Hippocampal formation (tissue), 2 donors: ENCODE measurements around the gene NRDC.
"Not testable (repeated sequence)": the region's sequence is repeated elsewhere in the genome, so short reads cannot be mapped to it uniquely, and the experiment has no call there.

Experiments
- DNase-seq, 2 donors: peaks; one replicate each; lab custom pipeline; 2025; lab: John Stamatoyannopoulos, UW

Gene NRDC

GRCh38 chr1:51897699-51898031, 19.1 kb upstream of the NRDC start:
- DNase-seq: no peak

DNA sequence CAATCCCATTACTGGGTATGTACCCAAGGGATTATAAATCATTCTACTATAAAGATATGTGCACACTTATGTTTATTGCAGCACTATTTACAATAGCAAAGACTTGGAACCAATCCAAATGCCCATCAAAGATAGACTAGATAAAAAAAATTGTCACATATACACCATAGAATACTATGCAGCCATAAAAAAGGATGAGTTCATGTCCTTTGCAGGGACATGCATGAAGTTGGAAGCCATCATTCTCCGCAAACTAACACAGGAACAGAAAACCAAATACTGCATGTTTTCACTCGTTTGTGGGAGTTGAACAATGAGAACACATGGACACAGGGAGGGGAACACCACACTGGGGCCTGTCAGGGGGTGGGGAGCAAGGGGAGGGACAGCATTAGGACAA, 16.2 kb upstream of the NRDC start:
- not testable (repeated sequence) for DNase-seq

DNA sequence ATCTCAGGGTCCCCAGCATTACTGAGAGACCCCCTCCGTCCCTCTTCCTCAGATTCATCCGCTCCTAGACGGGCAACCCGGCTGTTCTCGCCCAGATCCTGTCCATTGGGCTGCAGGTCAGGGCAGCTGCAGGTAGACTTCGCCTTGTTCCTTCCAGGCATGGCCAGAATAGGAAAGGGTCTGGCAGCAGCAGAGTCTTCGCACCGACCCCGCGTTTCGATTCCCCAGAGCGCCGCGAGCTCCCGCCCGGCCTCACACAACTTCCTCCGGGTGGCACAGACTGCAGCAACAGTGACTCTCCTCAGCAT, 265 bp downstream of the NRDC start:
- no peak for DNase-seq

DNA sequence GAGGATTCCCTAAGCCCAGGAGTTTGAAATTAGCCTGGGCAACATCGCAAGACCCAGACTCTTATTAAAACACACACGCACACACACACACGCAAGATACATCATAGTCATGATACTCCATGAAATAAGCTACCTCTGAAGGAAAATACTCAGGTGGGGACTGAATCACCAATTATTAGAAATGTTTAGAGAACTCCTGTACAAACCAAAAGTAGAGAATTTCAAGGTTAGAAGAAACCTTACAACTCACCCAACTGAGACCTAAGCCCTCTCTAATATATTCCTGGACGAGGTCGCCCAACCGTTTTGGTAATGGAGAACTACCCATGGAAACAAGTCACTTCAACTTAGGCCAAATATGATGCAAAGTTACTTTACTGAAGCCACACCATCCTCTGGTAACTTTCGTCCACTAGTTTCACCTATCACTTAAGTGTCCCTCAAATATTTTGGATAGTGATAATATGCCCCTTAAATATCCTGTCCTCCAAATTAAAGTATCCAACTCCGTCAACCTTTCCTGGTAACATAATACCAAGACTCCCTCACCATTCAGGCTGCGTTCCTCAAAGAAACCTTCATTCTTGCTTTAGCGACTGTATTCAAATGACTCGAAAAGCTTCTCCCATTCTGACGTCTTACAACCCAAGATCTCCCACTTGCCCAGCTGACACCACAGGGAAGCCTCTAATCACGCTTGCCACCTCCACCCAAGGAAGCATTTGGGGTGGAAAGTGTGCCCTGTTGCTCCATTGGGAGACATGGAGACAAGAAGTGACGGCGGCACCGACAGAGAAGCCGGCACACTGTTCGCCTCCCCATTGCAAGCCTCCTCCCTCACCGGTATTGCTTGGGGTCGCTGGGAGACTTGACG, 856 bp downstream of the NRDC start:
- peak in 1 of 2 donors; percentile 5 for DNase-seq

GRCh38 chr1:51875836-51876235, 2.7 kb downstream of the NRDC start:
- DNase-seq: no peak

- DNase-seq: no peak
Observed at GRCh38 chr1:51875291-51875772, 3.2 kb downstream of the NRDC start.

- DNase-seq: not testable (repeated sequence)
Observed at GRCh38 chr1:51873270-51873669, 5.3 kb downstream of the NRDC start.

- no peak for DNase-seq
Observed at GRCh38 chr1:51871351-51871975, 7.1 kb downstream of the NRDC start.

DNA sequence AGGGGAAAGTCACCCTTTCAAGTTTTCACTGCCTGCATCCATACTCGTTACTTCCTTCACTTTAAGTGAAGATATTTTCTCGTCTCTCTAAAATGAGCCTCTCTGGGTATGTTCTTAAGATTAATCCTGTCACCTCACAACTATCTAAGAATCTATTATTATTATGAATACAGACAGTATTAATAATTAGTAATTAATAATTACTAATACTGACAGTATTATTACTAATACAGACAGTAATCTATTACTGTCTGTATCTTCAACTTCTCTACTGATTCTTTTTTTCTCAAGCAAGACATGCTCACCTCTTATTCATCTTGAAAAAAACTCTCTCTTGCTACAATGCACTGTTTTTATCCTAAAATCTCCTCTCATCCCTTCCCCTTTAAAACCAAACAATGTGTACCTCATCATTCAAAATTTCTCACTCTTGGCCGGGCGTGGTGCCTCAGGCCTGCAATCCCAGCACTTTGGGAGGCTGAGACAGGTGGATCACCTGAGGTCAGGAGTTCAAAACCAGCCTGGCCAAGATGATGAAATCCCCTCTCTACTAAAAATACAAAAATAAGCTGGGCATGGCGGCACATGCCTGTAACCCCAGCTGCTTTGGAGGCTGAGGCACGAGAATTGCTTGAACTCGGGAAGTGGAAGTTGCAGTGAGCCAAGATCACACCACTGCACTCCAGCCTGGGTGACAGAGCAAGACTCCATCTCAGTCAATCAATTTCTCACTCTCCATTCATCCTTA, 7.8 kb downstream of the NRDC start:
- DNase-seq: no peak

DNA sequence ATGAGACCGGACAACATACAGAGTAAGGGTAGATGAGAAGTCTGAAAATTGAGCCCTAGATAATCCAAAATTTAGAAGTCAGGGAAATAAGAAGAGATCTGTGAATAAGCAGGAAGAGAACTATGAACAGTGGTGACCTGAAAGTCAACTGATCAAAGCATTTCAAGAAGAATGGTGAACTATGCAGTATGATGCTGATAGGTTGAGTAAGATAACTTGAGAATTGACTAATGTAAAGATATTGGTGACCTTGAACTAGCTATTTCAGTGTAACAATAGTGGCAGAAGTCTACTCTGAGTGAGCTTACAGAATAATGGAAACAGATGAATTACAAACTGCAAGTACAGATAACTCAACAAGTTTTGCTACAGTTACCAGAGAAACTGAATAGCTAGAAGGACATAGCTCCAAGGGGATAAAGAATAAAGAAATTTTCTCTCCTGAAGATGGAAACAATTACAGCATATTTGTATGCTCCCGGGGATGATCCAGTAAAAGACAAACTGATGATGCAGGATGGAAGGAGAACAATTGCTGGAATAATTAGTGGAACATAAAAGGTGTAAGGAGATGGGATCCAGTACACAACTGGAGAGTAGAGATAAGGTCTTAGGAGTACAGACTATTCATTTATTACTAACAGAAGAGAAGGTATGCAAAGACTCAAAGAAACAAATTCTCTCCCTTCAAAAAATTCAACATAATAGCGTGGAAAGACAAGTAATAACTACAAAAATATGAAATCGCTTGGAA, 10.9 kb downstream of the NRDC start:
- DNase-seq: no peak

DNA sequence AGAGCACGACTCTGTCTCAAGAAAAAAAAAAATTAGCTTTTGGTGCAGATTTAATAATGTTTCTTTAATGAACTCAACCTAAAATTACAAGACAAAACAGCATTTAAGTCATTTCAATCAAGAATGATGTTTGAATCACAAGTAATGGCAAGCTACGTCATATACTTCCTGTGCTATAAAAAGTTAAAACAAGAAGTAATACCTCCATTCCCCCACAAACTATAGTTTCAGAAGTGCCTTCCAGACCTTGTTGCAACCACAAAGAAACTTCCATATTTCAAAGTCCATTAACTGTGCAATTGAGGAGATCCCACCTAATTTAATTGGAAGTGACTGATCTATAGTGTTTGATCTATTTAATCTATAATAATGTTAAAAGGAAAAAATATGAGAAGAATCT, 15.1 kb downstream of the NRDC start:
- DNase-seq: no peak

DNA sequence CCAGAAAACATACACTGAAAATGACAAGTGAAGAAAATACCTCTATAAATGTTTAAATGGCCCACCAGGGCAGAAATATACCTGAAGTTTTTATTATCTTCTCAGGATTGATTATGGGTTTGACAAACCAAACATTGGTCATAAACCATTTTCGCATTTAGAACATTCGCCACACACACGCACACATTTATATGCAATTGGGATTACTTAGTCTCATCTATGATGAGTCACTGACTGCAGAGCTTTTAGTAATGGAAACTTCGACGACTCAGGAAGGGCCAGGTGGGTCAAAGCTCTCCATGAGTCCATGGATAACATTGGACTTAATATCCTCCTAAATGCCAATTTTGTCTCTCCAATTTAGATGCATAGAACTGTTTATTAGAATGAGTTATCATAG, 16.9 kb downstream of the NRDC start:
- DNase-seq: no peak

DNA sequence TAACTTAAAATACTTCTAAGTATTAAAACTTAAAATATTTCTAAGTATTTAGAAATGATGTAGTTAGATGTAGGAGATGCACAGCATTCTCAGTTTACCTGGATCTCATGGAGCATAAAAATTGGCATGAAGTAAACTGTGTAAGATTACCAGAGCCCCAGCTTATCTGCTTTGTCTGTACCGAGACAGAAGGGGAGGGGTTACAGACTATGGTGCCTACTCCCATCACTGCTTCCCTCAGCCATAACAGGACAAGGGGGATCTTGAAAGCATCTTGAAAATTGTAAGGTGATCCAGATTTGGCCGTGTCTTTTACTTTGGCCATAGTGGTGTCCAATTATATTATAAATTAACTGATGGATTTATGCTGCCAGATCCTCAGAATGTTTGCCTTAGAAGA, 18.8 kb downstream of the NRDC start:
- no peak for DNase-seq

DNA sequence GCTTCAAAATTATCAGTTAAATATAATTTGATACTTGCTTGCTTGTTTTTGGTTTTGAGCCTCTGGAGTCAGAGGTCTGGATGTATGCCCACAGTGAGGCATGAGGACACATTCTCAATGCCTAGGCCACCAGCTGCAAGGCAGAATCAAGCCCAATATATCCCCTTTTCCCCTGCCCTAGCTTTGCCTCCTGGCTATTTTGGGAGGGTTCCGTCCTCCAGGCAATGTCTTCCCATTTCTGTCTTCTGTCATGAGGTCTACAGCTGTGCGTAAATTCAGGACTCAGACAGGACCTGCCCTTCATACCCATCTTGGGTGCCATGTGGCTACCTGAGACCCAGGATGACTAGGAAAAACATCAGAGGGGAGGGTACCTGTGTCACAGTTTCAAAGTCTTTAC, 19.2 kb downstream of the NRDC start:
- no peak for DNase-seq

DNA sequence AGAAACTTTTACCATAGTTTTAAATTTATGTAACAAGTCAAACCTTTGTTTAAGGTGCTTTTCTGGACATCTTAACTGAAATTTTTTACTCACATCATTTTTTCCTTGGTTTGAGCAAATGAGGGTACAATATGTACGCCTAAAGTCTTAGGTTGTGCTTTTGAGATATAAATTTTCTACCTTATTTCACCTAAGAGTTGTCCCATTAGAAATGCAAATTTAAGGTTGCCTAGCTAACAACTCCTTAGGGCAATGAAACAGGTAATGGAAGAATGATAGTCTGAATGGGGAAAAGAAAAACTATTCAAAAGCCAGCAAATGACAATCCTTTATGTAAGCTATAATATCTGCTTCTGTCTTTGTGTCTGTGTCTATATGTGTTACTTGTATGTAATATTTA, 19.6 kb downstream of the NRDC start:
- DNase-seq: no peak

GRCh38 chr1:51856745-51857144, 21.8 kb downstream of the NRDC start:
- no peak for DNase-seq

- no peak for DNase-seq
Observed at GRCh38 chr1:51855624-51856023, 22.9 kb downstream of the NRDC start.

GRCh38 chr1:51853360-51853759, 25.2 kb downstream of the NRDC start:
- DNase-seq: no peak

DNA sequence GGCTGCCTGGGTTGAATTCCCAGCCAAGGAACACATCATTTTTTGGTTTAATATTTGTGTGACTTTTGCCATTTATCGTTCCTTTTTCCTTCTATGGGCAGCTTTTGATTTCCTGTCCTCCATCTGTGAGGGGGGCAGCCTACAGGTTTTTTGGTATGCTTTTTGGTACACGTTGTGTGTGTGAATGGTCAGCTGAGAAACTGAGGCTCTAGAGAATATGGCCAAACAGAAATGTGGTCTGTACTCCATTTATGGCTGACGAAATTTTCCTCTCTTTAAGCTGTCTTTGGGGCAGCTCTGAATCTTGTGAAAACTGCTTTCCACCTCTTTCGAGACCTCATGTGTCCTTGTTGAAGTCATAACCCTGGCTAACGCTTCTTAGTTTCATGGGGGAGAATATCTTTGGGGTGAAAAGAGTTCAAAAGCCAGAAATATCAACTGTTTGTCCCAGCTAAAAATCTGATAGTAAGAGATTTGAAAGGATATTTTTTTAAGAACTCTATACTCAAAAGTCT, 26.6 kb downstream of the NRDC start:
- DNase-seq: no peak

GRCh38 chr1:51850420-51851223, 27.9 kb downstream of the NRDC start:
- no peak for DNase-seq

DNA sequence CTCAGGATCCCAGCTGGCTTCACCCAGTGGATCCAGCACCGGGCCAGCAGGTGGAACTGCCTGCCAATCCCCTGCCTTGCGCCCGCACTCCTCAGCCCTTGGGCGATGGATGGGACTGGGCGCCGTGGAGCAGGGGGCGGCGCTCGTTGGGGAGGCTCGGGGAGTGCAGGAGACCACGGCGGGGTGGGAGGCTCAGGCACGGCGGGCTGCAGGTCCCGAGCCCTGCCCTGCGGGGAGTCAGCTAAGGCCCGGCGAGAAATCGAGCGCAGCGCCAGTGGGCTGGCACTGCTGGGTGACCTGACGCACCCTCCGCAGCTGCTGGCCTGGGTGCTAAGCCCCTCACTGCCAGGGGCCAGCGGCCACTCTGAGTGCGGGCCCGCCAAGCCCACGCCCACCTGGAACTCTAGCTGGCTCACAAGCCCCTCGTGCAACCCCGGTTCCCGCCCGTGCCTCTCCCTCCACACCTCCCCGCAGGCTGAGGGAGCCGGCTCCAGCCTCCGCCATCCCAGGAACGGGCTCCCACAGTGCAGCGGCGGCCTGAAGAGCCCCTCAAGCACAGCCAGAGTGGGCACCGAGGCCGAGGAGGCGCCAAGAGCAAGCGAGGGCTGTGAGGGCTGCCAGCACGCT, 31.1 kb downstream of the NRDC start:
- no peak for DNase-seq
